ENCODE measurements around the gene SLC30A1. TPM values are rescaled to one million over a fixed set of nuclear protein-coding genes. Genes with fewer than 3 reads are reported as not detected.

Gene SLC30A1
- total and polyA plus RNA-seq, 2 of the 13 experiments (the other 11 are each of a cell fraction or from before 2014, with no cell fraction given): 5.9 to 24.4 TPM

GRCh38 chr1:211603191-211603701 lies 24.3 kb upstream of the SLC30A1 start (continued):
- TF ChIP-seq ZNF142 (CRISPR knock-in tag; IDR thresholded peaks at IDR 0.05) (no peak), JUND (CRISPR knock-in tag; IDR thresholded peaks at IDR 0.05) (no peak), WIZ (CRISPR knock-in tag; IDR thresholded peaks at IDR 0.05) (no peak), NPAS2 (CRISPR knock-in tag; IDR thresholded peaks at IDR 0.05; ENCODE audit: borderline replicate concordance) (no peak), ZNF607 (CRISPR knock-in tag; IDR thresholded peaks at IDR 0.05; ENCODE audit: borderline replicate concordance) (peak; percentile 73; the same call in 1 of the 2 replicates), ASH2L (IDR thresholded peaks at IDR 0.05; ENCODE audit: insufficient read length, low read depth, low read length) (peak; percentile 40), ZNF562 (CRISPR knock-in tag; IDR thresholded peaks at IDR 0.05; ENCODE audit: borderline replicate concordance) (no peak), RORA (CRISPR knock-in tag; IDR thresholded peaks at IDR 0.05) (no peak), BCL6 (CRISPR knock-in tag; IDR thresholded peaks at IDR 0.05) (peak; percentile 91), NFYC (CRISPR knock-in tag; IDR thresholded peaks at IDR 0.05) (peak; percentile 51), ZNF510 (CRISPR knock-in tag; IDR thresholded peaks at IDR 0.05; ENCODE audit: low read depth) (no peak), ZIK1 (CRISPR knock-in tag; IDR thresholded peaks at IDR 0.05; ENCODE audit: borderline replicate concordance, low read depth) (0 out of 2 replicates have a peak, but pooled peaks have one; percentile 59), HNRNPLL (IDR thresholded peaks at IDR 0.05; ENCODE audit: low read depth, low read length, poor library complexity, severe bottlenecking) (no peak), HDAC1 (CRISPR knock-in tag; IDR thresholded peaks at IDR 0.05) (peak; percentile 51; the same call in 1 of the 2 replicates)
- TF ChIP-seq, protein P1, sequence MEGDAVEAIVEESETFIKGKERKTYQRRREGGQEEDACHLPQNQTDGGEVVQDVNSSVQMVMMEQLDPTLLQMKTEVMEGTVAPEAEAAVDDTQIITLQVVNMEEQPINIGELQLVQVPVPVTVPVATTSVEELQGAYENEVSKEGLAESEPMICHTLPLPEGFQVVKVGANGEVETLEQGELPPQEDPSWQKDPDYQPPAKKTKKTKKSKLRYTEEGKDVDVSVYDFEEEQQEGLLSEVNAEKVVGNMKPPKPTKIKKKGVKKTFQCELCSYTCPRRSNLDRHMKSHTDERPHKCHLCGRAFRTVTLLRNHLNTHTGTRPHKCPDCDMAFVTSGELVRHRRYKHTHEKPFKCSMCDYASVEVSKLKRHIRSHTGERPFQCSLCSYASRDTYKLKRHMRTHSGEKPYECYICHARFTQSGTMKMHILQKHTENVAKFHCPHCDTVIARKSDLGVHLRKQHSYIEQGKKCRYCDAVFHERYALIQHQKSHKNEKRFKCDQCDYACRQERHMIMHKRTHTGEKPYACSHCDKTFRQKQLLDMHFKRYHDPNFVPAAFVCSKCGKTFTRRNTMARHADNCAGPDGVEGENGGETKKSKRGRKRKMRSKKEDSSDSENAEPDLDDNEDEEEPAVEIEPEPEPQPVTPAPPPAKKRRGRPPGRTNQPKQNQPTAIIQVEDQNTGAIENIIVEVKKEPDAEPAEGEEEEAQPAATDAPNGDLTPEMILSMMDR (CRISPR knock-in tag; IDR thresholded peaks at IDR 0.05): no peak
- TF ChIP-seq, protein P2, sequence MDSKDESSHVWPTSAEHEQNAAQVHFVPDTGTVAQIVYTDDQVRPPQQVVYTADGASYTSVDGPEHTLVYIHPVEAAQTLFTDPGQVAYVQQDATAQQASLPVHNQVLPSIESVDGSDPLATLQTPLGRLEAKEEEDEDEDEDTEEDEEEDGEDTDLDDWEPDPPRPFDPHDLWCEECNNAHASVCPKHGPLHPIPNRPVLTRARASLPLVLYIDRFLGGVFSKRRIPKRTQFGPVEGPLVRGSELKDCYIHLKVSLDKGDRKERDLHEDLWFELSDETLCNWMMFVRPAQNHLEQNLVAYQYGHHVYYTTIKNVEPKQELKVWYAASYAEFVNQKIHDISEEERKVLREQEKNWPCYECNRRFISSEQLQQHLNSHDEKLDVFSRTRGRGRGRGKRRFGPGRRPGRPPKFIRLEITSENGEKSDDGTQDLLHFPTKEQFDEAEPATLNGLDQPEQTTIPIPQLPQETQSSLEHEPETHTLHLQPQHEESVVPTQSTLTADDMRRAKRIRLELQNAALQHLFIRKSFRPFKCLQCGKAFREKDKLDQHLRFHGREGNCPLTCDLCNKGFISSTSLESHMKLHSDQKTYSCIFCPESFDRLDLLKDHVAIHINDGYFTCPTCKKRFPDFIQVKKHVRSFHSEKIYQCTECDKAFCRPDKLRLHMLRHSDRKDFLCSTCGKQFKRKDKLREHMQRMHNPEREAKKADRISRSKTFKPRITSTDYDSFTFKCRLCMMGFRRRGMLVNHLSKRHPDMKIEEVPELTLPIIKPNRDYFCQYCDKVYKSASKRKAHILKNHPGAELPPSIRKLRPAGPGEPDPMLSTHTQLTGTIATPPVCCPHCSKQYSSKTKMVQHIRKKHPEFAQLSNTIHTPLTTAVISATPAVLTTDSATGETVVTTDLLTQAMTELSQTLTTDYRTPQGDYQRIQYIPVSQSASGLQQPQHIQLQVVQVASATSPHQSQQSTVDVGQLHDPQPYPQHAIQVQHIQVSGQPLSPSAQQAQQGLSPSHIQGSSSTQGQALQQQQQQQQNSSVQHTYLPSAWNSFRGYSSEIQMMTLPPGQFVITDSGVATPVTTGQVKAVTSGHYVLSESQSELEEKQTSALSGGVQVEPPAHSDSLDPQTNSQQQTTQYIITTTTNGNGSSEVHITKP (CRISPR knock-in tag; IDR thresholded peaks at IDR 0.05; ENCODE audit: low read depth): peak; percentile 69; the same call in 1 of the 2 replicates

Measured in HepG2 (cell line).